HEK293 (cell line): ENCODE results near the gene GNAI2.

Experiments
- ZNF121 ChIP-seq: fragments of 450-650 bp; formaldehyde crosslinking; IDR thresholded peaks from 2 replicates; pipeline ENCODE4 v1.5.1; 2016; ENCODE audit warnings: missing biosample characterization, missing genetic modification characterization
- ZNF561 ChIP-seq: fragments of 450-650 bp; IDR thresholded peaks from 2 replicates; pipeline ENCODE4 v1.5.1; 2018; ENCODE audit warnings: missing biosample characterization, missing genetic modification characterization, borderline replicate concordance
- TF ChIP-seq, protein P1 (sequence below): fragments of 450-650 bp; formaldehyde crosslinking; IDR thresholded peaks from 2 replicates; pipeline ENCODE4 v1.5.1; 2016; ENCODE audit warnings: missing biosample characterization, missing genetic modification characterization, low read depth
- TF ChIP-seq, protein P2 (sequence below): fragments of 450-650 bp; formaldehyde crosslinking; IDR thresholded peaks from 2 replicates; pipeline ENCODE4 v1.5.1; 2016; ENCODE audit warnings: missing biosample characterization, missing genetic modification characterization
- TF ChIP-seq, protein P3 (sequence below): fragments of 450-650 bp; formaldehyde crosslinking; IDR thresholded peaks from 2 replicates; pipeline ENCODE4 v1.5.1; 2016; ENCODE audit warnings: missing biosample characterization, missing genetic modification characterization
- TF ChIP-seq, protein P4 (sequence below): fragments of 450-650 bp; formaldehyde crosslinking; IDR thresholded peaks from 2 replicates; pipeline ENCODE4 v1.5.1; 2017; ENCODE audit warnings: missing biosample characterization, mild to moderate bottlenecking, missing genetic modification characterization, moderate library complexity

DNA sequence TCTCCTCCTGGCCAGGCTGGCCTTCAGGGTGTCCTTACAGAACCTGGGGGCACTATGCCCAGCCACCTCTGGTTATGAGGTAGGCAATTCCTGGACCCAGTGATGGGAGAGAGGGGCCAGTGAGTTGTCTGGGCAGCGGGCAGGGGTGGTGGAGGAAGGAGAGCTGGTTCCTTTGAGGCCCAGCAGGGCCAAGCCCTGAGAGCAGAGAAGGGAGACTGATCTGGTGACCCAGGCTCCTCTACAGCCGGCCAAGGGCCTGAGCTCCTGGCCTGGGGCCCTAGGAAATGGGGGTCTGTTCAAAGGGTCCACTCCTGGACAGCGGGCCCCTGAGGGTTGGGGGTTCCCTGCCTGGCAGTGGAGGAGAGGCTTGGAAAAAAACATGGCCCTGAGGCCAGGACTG is 23.0 kb upstream of the GNAI2 start:
- TF ChIP-seq, protein P1, sequence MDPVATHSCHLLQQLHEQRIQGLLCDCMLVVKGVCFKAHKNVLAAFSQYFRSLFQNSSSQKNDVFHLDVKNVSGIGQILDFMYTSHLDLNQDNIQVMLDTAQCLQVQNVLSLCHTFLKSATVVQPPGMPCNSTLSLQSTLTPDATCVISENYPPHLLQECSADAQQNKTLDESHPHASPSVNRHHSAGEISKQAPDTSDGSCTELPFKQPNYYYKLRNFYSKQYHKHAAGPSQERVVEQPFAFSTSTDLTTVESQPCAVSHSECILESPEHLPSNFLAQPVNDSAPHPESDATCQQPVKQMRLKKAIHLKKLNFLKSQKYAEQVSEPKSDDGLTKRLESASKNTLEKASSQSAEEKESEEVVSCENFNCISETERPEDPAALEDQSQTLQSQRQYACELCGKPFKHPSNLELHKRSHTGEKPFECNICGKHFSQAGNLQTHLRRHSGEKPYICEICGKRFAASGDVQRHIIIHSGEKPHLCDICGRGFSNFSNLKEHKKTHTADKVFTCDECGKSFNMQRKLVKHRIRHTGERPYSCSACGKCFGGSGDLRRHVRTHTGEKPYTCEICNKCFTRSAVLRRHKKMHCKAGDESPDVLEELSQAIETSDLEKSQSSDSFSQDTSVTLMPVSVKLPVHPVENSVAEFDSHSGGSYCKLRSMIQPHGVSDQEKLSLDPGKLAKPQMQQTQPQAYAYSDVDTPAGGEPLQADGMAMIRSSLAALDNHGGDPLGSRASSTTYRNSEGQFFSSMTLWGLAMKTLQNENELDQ: no peak
- TF ChIP-seq, protein P2, sequence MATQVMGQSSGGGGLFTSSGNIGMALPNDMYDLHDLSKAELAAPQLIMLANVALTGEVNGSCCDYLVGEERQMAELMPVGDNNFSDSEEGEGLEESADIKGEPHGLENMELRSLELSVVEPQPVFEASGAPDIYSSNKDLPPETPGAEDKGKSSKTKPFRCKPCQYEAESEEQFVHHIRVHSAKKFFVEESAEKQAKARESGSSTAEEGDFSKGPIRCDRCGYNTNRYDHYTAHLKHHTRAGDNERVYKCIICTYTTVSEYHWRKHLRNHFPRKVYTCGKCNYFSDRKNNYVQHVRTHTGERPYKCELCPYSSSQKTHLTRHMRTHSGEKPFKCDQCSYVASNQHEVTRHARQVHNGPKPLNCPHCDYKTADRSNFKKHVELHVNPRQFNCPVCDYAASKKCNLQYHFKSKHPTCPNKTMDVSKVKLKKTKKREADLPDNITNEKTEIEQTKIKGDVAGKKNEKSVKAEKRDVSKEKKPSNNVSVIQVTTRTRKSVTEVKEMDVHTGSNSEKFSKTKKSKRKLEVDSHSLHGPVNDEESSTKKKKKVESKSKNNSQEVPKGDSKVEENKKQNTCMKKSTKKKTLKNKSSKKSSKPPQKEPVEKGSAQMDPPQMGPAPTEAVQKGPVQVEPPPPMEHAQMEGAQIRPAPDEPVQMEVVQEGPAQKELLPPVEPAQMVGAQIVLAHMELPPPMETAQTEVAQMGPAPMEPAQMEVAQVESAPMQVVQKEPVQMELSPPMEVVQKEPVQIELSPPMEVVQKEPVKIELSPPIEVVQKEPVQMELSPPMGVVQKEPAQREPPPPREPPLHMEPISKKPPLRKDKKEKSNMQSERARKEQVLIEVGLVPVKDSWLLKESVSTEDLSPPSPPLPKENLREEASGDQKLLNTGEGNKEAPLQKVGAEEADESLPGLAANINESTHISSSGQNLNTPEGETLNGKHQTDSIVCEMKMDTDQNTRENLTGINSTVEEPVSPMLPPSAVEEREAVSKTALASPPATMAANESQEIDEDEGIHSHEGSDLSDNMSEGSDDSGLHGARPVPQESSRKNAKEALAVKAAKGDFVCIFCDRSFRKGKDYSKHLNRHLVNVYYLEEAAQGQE: no peak
- TF ChIP-seq, protein P3, sequence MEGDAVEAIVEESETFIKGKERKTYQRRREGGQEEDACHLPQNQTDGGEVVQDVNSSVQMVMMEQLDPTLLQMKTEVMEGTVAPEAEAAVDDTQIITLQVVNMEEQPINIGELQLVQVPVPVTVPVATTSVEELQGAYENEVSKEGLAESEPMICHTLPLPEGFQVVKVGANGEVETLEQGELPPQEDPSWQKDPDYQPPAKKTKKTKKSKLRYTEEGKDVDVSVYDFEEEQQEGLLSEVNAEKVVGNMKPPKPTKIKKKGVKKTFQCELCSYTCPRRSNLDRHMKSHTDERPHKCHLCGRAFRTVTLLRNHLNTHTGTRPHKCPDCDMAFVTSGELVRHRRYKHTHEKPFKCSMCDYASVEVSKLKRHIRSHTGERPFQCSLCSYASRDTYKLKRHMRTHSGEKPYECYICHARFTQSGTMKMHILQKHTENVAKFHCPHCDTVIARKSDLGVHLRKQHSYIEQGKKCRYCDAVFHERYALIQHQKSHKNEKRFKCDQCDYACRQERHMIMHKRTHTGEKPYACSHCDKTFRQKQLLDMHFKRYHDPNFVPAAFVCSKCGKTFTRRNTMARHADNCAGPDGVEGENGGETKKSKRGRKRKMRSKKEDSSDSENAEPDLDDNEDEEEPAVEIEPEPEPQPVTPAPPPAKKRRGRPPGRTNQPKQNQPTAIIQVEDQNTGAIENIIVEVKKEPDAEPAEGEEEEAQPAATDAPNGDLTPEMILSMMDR (tag by site-specific recombination): no peak
- TF ChIP-seq ZNF121 (tag by site-specific recombination): no peak
- TF ChIP-seq, protein P4, sequence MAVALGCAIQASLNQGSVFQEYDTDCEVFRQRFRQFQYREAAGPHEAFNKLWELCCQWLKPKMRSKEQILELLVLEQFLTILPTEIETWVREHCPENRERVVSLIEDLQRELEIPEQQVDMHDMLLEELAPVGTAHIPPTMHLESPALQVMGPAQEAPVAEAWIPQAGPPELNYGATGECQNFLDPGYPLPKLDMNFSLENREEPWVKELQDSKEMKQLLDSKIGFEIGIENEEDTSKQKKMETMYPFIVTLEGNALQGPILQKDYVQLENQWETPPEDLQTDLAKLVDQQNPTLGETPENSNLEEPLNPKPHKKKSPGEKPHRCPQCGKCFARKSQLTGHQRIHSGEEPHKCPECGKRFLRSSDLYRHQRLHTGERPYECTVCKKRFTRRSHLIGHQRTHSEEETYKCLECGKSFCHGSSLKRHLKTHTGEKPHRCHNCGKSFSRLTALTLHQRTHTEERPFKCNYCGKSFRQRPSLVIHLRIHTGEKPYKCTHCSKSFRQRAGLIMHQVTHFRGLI: no peak
- TF ChIP-seq ZNF561: no peak
